ENCODE measurements around the gene EXOC4.

Gene EXOC4

GRCh38 chr7:133355325-133355708 lies 102.4 kb downstream of the EXOC4 start:
- no peak overlapping the region for H3K4me3 ChIP-seq (replicated peaks in 1 of 2; ENCODE audit: low read depth in 2 of 2, low read length in 2 of 2)
- no peak for TF ChIP-seq CTCF (IDR thresholded peaks at IDR 0.05; ENCODE audit: low read depth, low read length)
- peak; percentile 77 to 88 for DNase-seq (ENCODE audit: low read depth in 2 of 2)

DNA sequence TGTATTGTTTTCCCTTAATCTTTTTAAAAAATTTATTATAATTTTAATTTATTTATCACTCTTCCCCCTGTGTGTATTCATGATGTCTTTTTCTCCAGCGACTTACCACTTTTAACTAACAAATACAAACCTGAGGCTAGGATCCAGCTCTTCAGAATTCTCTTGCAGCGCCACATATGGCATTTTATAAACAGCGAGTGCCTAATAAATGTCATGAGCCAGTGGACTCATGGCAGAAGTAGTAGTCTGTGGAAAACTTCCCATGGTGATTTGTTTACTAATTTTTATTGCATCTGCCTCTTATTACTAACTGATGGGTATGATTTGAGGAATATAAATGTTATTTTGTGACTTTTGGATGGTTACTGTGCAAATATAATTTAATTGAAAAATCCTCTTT lies 102.9 kb downstream of the EXOC4 start:
- H3K4me3 ChIP-seq (replicated peaks in 1 of 2; ENCODE audit: low read depth in 2 of 2, low read length in 2 of 2) = no peak overlapping the region
- no peak for DNase-seq (ENCODE audit: low read depth in 2 of 2)
- TF ChIP-seq CTCF (IDR thresholded peaks at IDR 0.05; ENCODE audit: low read depth, low read length) = no peak

DNA sequence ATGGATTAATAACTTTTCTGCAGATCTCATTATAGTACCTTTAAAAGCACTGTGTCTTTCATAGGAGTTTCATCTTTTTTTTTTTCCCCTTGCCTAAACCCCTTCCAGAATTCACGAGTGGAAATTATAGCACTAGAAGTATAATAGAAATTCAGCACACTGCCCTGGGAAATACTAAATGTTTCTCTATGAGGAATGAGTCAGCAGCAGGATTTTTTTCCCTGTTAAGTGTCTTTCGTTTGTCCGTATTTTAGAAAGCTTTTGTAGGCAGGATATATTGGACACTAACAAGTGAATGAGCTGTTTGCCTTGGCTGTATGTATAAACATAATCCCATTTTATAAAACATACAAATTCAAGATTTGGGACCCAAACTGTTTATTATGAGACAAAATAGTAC lies 105.8 kb downstream of the EXOC4 start:
- no peak overlapping the region for H3K4me3 ChIP-seq (replicated peaks in 1 of 2; ENCODE audit: low read depth in 2 of 2, low read length in 2 of 2)
- DNase-seq (ENCODE audit: low read depth in 2 of 2) = peak; percentile 42 to 49

DNA sequence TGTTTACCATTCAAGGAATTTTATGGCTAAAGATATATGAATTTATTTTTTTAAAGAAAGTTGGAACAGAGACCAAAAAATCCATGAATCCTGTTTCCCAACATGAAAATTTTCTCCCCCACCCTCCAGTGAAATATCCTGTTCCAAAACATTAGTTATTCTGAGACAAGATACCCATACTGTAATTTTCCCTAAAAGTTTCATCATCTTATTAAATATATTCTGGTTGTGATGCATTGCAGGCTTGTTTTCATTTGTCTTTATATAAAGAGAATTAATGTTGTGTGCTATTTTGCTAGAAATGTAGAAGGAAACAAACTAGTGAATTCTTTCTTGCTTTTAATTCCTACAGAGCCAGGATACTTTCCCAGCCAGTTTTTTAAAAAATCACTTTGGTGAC lies 106.6 kb downstream of the EXOC4 start:
- TF ChIP-seq CTCF (IDR thresholded peaks at IDR 0.05; ENCODE audit: low read depth, low read length) = no peak
- no peak overlapping the region for H3K4me3 ChIP-seq (replicated peaks in 1 of 2; ENCODE audit: low read depth in 2 of 2, low read length in 2 of 2)
- DNase-seq (ENCODE audit: low read depth in 2 of 2) = no peak

More for the DNA sequence above, 105.8 kb downstream of the EXOC4 start:
- no peak for TF ChIP-seq CTCF (IDR thresholded peaks at IDR 0.05; ENCODE audit: low read depth, low read length)

DNA sequence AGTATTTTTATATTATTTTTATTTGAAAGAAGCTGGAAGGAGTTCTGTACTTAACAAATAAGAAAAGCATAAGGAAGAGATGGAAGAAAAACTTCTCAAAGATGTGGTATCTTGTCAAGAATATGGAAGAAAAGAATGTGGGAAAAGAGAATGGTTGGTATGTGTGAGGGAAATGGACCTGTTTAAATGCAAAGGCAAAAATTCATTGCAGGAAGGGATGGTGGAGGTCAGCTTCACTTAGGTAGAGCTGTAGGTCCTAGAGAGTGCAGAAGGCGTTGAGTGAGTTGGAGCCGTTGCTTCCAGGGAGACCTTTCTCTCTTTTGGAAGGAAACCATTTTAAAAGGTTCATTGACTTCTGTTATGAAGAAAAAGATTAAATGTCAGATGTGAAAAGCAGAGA lies 107.3 kb downstream of the EXOC4 start:
- TF ChIP-seq CTCF (IDR thresholded peaks at IDR 0.05; ENCODE audit: low read depth, low read length) = no peak
- no peak for DNase-seq (ENCODE audit: low read depth in 2 of 2)
- no peak overlapping the region for H3K4me3 ChIP-seq (replicated peaks in 1 of 2; ENCODE audit: low read depth in 2 of 2, low read length in 2 of 2)

GRCh38 chr7:133361806-133362205 lies 108.9 kb downstream of the EXOC4 start:
- no peak for TF ChIP-seq CTCF (IDR thresholded peaks at IDR 0.05; ENCODE audit: low read depth, low read length)
- H3K4me3 ChIP-seq (replicated peaks in 1 of 2; ENCODE audit: low read depth in 2 of 2, low read length in 2 of 2) = no peak overlapping the region
- no peak for DNase-seq (ENCODE audit: low read depth in 2 of 2)

- no peak for TF ChIP-seq CTCF (IDR thresholded peaks at IDR 0.05; ENCODE audit: low read depth, low read length)
- peak; percentile 74 to 84 for DNase-seq (ENCODE audit: low read depth in 2 of 2)
- no peak overlapping the region for H3K4me3 ChIP-seq (replicated peaks in 1 of 2; ENCODE audit: low read depth in 2 of 2, low read length in 2 of 2)
These were observed 112.2 kb downstream of the EXOC4 start for GRCh38 chr7:133364959-133365690.

Measured in cardiac fibroblast (primary cell).